ENCODE data around the gene NR1H2.

DNA sequence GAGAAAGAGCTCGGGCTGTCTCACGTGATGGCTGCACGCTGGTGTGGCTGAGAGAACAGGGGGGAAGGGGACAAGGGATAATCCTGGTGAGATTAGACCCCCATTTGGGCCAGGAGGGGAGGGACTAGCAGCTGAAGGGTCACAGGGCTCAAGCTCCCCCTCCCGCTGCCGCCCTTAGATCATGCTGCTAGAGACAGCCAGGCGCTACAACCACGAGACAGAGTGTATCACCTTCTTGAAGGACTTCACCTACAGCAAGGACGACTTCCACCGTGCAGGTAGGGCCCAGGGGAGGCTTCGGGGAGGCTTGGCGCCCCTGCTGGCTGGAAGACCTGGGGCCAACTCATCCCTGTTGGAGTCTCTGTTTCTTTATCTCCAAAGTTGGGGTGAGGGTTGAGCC lies 3.3 kb downstream of the NR1H2 start:
- TF ChIP-seq, protein P1, sequence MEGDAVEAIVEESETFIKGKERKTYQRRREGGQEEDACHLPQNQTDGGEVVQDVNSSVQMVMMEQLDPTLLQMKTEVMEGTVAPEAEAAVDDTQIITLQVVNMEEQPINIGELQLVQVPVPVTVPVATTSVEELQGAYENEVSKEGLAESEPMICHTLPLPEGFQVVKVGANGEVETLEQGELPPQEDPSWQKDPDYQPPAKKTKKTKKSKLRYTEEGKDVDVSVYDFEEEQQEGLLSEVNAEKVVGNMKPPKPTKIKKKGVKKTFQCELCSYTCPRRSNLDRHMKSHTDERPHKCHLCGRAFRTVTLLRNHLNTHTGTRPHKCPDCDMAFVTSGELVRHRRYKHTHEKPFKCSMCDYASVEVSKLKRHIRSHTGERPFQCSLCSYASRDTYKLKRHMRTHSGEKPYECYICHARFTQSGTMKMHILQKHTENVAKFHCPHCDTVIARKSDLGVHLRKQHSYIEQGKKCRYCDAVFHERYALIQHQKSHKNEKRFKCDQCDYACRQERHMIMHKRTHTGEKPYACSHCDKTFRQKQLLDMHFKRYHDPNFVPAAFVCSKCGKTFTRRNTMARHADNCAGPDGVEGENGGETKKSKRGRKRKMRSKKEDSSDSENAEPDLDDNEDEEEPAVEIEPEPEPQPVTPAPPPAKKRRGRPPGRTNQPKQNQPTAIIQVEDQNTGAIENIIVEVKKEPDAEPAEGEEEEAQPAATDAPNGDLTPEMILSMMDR (IDR thresholded peaks at IDR 0.05 in 8 of 11, conservative IDR thresholded peaks at IDR 0.05 in 3 of 11), result no peak
- no peak for TF ChIP-seq POLR2A (IDR thresholded peaks at IDR 0.05)
